Loucy (cell line): ENCODE data around the gene GRIK2.

ENCODE experiments used
- H2AFZ ChIP-seq: fragments of 200-600 bp; sonication (generic); 2 replicates; pipeline ENCODE4 v1.6.0; 2016; ENCODE audit warnings: antibody characterized with exemption, mild to moderate bottlenecking, low read length, moderate library complexity
- H3F3A ChIP-seq: fragments of 200-600 bp; 2 replicates; pipeline ENCODE4 v1.6.0; 2016; ENCODE audit warnings: antibody characterized with exemption, low read depth, mild to moderate bottlenecking
- H3K27me3 ChIP-seq: fragments of 200-600 bp; sonication (generic); 2 replicates; pipeline ENCODE4 v1.6.1; 2014; ENCODE audit warnings: low read length, mild to moderate bottlenecking; ENCODE audit not compliant: insufficient read depth, poor library complexity, severe bottlenecking
- H3K36me3 ChIP-seq: fragments of 200-600 bp; sonication (generic); 2 replicates; pipeline ENCODE4 v1.6.1; 2016; ENCODE audit warnings: low read length; ENCODE audit not compliant: insufficient read depth
- H3K4me1 ChIP-seq: fragments of 200-600 bp; sonication (generic); 2 replicates; pipeline ENCODE4 v1.5.1; 2014; ENCODE audit warnings: low read length, mild to moderate bottlenecking; ENCODE audit not compliant: insufficient read depth, poor library complexity, severe bottlenecking
- H3K4me2 ChIP-seq: fragments of 200-600 bp; sonication (generic); 2 replicates; pipeline ENCODE4 v1.6.0; 2014; ENCODE audit warnings: antibody characterized with exemption, low read length, low read depth, mild to moderate bottlenecking; ENCODE audit not compliant: poor library complexity, severe bottlenecking
- H3K4me3 ChIP-seq: fragments of 200-600 bp; sonication (generic); 2 replicates; pipeline ENCODE4 v1.5.1; 2014; ENCODE audit warnings: low read length, mild to moderate bottlenecking, mixed read lengths; ENCODE audit not compliant: poor library complexity, severe bottlenecking
- H3K79me2 ChIP-seq: fragments of 200-600 bp; sonication (generic); 2 replicates; pipeline ENCODE4 v1.6.1; 2014; ENCODE audit warnings: low read length; ENCODE audit not compliant: insufficient read depth
- H3K9ac ChIP-seq: fragments of 200-600 bp; sonication (generic); 2 replicates; pipeline ENCODE4 v1.6.0; 2014; ENCODE audit warnings: mild to moderate bottlenecking, low read depth, low read length, moderate library complexity; ENCODE audit not compliant: poor library complexity, severe bottlenecking
- H3K9me2 ChIP-seq: fragments of 200-600 bp; sonication (generic); replicated peaks from 2 replicates; pipeline ENCODE4 v1.6.1; 2016; ENCODE audit warnings: low read depth, low read length, mixed read lengths
- H3K9me3 ChIP-seq: fragments of 200-600 bp; sonication (generic); 2 replicates; pipeline ENCODE4 v1.6.1; 2014; ENCODE audit warnings: mild to moderate bottlenecking, antibody characterized with exemption, low read length, low read depth; ENCODE audit not compliant: insufficient read depth
- H4K20me1 ChIP-seq: fragments of 200-600 bp; sonication (generic); 2 replicates; pipeline ENCODE4 v1.6.0; 2014; ENCODE audit warnings: antibody characterized with exemption, low read length, mild to moderate bottlenecking; ENCODE audit not compliant: insufficient read depth, poor library complexity, severe bottlenecking
- CTCF ChIP-seq: fragments of 200-600 bp; sonication (generic); conservative IDR thresholded peaks from 2 replicates; pipeline ENCODE4 v1.5.1; 2014; ENCODE audit warnings: mild to moderate bottlenecking, antibody characterized with exemption, low read length
- EZH2phosphoT487 ChIP-seq: fragments of 200-600 bp; IDR thresholded peaks from 2 replicates; pipeline ENCODE4 v1.6.1; 2018; ENCODE audit warnings: antibody characterized with exemption, mild to moderate bottlenecking, moderate library complexity, borderline replicate concordance

GRIK2 gene

DNA sequence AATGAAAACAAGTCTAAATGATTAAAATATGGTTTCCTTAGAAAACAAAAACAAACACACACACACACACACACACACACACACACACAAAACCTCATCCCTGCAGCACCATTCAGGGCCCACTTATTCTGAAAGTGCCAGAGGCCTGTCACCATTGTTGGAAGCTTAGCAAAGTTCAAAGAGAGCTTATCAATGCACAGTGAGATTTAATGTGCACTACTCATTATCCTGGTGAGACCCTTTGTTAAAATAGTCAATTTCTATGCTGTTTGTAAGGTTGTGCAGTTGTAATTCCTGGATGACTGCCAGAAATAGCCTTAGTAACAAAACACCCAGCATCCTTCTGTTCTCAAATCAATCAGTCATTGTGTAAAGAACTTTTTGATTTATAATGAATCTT lies 482.9 kb downstream of the GRIK2 start:
- Histone ChIP-seq H3K4me3 (no peak overlapping the region), H3K36me3 (no peaks in the 10 kb centered on the region), H3K4me1 (no peaks in the 10 kb centered on the region), H4K20me1 (no peaks in the 10 kb centered on the region), H3F3A (no peaks in the 10 kb centered on the region), H2AFZ (no peak overlapping the region), H3K9me2 (no peaks in the 10 kb centered on the region), H3K4me2 (no peak overlapping the region), H3K9ac (no peak overlapping the region), H3K27me3 (no peaks in the 10 kb centered on the region), H3K9me3 (0 out of 2 replicates have a peak, but pooled peaks cover 2% of the 10 kb centered on the region), H3K79me2 (no peaks in the 10 kb centered on the region)
- TF ChIP-seq CTCF = no peak
- no peak for TF ChIP-seq EZH2phosphoT487

DNA sequence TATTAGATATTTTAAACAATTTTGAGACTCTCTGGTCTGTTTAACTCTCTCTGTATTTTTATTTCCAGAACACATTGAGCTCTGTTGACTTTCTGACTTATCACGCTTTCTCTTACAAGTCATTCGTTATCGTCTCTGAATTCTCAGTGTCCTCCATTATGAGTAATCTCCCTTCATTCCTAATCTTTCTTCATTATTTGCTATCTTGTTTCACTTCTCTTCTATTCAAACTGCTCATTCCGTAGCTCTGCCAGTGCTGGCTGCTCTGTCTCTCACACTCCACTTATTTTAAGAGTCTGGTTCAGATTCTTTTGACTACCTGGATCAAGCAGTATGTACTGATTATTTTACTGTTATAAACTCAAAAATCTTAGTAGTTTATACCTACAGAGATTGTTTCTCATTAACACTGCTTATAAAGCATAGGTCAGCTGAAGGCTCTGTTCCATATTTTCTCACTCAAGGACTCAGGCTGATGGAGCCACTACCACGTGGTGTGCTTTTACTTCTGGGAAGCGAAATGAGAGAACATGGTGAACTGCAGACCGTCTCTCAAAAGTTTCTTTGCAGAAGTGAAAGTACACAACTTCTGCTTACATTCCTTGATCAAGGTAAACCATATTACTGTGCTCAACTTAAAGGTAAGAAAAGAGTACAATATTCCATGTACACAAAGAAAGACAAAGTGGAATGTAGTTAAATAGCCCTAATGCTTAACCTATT lies 485.2 kb downstream of the GRIK2 start:
- H3K9ac ChIP-seq = no peak overlapping the region
- no peak for TF ChIP-seq CTCF
- TF ChIP-seq EZH2phosphoT487 = no peak
- H3K4me3 ChIP-seq = no peak overlapping the region
- no peak overlapping the region for H2AFZ ChIP-seq
- H3K9me3 ChIP-seq = no peaks in the 10 kb centered on the region
- H3K4me2 ChIP-seq = no peak overlapping the region
- no peaks in the 10 kb centered on the region for H3K27me3 ChIP-seq
- no peaks in the 10 kb centered on the region for H3K79me2 ChIP-seq
- no peaks in the 10 kb centered on the region for H3K4me1 ChIP-seq
- H3K36me3 ChIP-seq = no peaks in the 10 kb centered on the region
- H3F3A ChIP-seq = no peaks in the 10 kb centered on the region
- no peaks in the 10 kb centered on the region for H4K20me1 ChIP-seq
- no peaks in the 10 kb centered on the region for H3K9me2 ChIP-seq

DNA sequence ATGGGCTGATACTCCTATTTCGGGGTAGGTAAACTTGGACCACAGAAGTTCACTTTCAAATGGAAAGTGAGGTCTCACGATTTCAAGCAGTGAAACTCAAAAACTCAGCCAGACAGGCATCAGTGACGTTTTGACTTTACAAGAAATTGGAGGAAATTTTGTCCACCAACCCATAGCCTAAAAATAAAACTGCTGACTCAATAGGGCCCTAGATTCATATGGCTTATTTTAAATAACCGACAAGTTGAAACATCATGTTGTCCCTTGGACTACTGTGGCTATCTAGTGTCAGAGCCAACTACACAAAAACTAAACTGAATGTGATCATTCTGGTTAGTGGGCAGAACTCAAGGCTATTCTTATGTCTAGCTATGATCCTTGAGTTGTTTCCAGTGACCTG lies 486.3 kb downstream of the GRIK2 start:
- Histone ChIP-seq H3K79me2 (no peaks in the 10 kb centered on the region), H3F3A (no peaks in the 10 kb centered on the region), H2AFZ (no peak overlapping the region), H3K36me3 (no peaks in the 10 kb centered on the region), H3K27me3 (no peaks in the 10 kb centered on the region), H3K4me1 (no peaks in the 10 kb centered on the region), H4K20me1 (no peaks in the 10 kb centered on the region), H3K9ac (no peak overlapping the region), H3K4me2 (no peak overlapping the region), H3K4me3 (no peak overlapping the region), H3K9me2 (no peaks in the 10 kb centered on the region), H3K9me3 (no peaks in the 10 kb centered on the region)
- TF ChIP-seq EZH2phosphoT487 = no peak

DNA sequence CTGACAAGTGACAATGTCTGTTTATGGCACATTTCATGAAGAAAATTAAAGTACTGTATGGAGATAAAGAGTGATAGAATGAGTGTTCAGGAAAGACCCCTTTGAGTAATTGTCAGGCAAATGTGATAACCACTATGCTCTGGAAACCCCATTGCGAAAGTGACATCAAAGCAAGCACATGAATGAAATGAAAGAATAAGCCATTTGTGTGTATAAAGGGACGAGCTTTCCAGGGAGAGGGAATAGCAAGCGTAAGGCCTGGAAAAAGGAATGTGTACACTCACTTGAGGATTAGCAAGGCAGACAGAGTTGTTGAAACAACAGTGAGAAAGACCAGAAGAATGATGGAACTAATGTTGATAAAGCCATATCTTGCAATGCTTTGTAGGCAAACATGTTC lies 490.0 kb downstream of the GRIK2 start:
- no peaks in the 10 kb centered on the region for H3K9me2 ChIP-seq
- H2AFZ ChIP-seq = no peak overlapping the region
- H3K4me3 ChIP-seq = no peak overlapping the region
- no peaks in the 10 kb centered on the region for H4K20me1 ChIP-seq
- H3K9me3 ChIP-seq = no peaks in the 10 kb centered on the region
- H3K4me1 ChIP-seq = no peaks in the 10 kb centered on the region
- H3K36me3 ChIP-seq = no peaks in the 10 kb centered on the region
- TF ChIP-seq CTCF (no peak), EZH2phosphoT487 (no peak)
- no peak overlapping the region for H3K4me2 ChIP-seq
- H3K9ac ChIP-seq = no peak overlapping the region
- no peaks in the 10 kb centered on the region for H3F3A ChIP-seq
- no peaks in the 10 kb centered on the region for H3K79me2 ChIP-seq
- no peaks in the 10 kb centered on the region for H3K27me3 ChIP-seq
